HEK293 (cell line): ENCODE results near the gene ACSM4.

Experiments
- CTCF ChIP-seq: fragments of 450-650 bp; formaldehyde crosslinking; IDR thresholded peaks from 2 replicates; pipeline ENCODE4 v1.5.1; 2016; ENCODE audit warnings: missing biosample characterization, missing genetic modification characterization
- SALL2 ChIP-seq: fragments of 450-650 bp; formaldehyde crosslinking; IDR thresholded peaks from 2 replicates; pipeline ENCODE4 v1.5.0; 2017; ENCODE audit warnings: missing biosample characterization, mild to moderate bottlenecking, missing genetic modification characterization, borderline replicate concordance
- SP3 ChIP-seq: fragments of 450-650 bp; formaldehyde crosslinking; IDR thresholded peaks from 2 replicates; pipeline ENCODE4 v1.5.1; 2016; ENCODE audit warnings: missing biosample characterization, missing genetic modification characterization
- ZNF423 ChIP-seq: fragments of 450-650 bp; formaldehyde crosslinking; IDR thresholded peaks from 2 replicates; pipeline ENCODE4 v1.5.1; 2016; ENCODE audit warnings: missing biosample characterization, missing genetic modification characterization
- ZNF518A ChIP-seq: fragments of 450-650 bp; formaldehyde crosslinking; conservative IDR thresholded peaks from 2 replicates; pipeline ENCODE4 v1.5.1; 2016; ENCODE audit warnings: low read depth, missing biosample characterization, missing genetic modification characterization
- ZNF560 ChIP-seq: fragments of 450-650 bp; formaldehyde crosslinking; IDR thresholded peaks from 2 replicates; pipeline ENCODE4 v1.5.1; 2017; ENCODE audit warnings: missing biosample characterization, missing genetic modification characterization, borderline replicate concordance
- ZNF629 ChIP-seq: fragments of 450-650 bp; formaldehyde crosslinking; IDR thresholded peaks from 2 replicates; pipeline ENCODE4 v1.5.1; 2017; ENCODE audit warnings: missing biosample characterization, missing genetic modification characterization
- TF ChIP-seq, protein P1 (sequence below): fragments of 450-650 bp; formaldehyde crosslinking; IDR thresholded peaks from 2 replicates; pipeline ENCODE4 v1.5.1; 2016; ENCODE audit warnings: missing biosample characterization, missing genetic modification characterization

DNA sequence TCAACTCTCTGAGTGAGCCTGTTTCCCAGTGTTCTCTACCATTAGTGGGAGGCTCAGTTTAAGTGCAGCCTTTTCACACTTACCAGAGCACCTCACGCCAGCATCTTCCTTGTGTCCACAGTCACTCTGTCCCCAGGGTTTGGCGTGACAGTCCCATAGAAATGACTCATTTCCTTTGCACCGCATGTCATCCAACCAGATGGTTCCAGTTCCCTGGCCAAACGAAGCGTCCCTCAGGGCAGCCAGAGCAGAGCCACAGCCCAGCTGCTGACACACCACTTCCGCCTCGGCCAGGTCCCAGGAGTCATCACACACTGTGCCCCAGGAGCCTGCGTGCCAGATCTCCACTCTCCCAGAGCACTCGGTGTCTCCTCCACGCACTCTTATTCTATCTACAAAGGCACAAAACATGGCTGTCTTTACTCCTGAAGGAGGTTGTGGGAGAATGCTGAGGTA lies 65.4 kb downstream of the ACSM4 start:
- TF ChIP-seq CTCF (tag by site-specific recombination): no peak
- no peak for TF ChIP-seq ZNF629 (tag by site-specific recombination)
- TF ChIP-seq ZNF518A (tag by site-specific recombination): no peak
- TF ChIP-seq SALL2: no peak
- no peak for TF ChIP-seq SP3 (tag by site-specific recombination)
- no peak for TF ChIP-seq ZNF560
- TF ChIP-seq ZNF423 (tag by site-specific recombination): no peak
- TF ChIP-seq, protein P1, sequence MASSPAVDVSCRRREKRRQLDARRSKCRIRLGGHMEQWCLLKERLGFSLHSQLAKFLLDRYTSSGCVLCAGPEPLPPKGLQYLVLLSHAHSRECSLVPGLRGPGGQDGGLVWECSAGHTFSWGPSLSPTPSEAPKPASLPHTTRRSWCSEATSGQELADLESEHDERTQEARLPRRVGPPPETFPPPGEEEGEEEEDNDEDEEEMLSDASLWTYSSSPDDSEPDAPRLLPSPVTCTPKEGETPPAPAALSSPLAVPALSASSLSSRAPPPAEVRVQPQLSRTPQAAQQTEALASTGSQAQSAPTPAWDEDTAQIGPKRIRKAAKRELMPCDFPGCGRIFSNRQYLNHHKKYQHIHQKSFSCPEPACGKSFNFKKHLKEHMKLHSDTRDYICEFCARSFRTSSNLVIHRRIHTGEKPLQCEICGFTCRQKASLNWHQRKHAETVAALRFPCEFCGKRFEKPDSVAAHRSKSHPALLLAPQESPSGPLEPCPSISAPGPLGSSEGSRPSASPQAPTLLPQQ (tag by site-specific recombination): no peak
